GM12878 (cell line): ENCODE results near the gene LSM12. TPM values are rescaled to one million over a fixed set of nuclear protein-coding genes. Genes with fewer than 3 reads are reported as not detected.

Experiments used
- ATAC-seq: fragments of 200-7000 bp; cut with Tn5 transposase; 3 replicates; pipeline ENCODE4 v1.9.1; 2020; ENCODE audit warnings: mild to moderate bottlenecking, moderate library complexity
- BruUV-seq: library from RNA; stranded (reverse); fragments of 400-500 nt; replicated peaks from 2 replicates; lab custom pipeline; 2021; lab: Mats Ljungman, UMichigan
- CTCF ChIA-PET: fragments of 300-600 bp; sonication (Branson Sonifier 250); formaldehyde crosslinking; extraction: SDS; loops from one replicate; lab custom pipeline; 2021; ENCODE audit warnings: inconsistent platforms; lab: Yijun Ruan, JAX
- POLR2A ChIA-PET: fragments of 350-600 bp; formaldehyde crosslinking; extraction: SDS; loops from one replicate; lab custom pipeline; 2021; ENCODE audit warnings: inconsistent platforms; lab: Charles Lee
- RAD21 ChIA-PET: fragments of 300-600 bp; sonication (Branson Sonifier 250); formaldehyde crosslinking; loops from one replicate; lab custom pipeline; 2023; ENCODE audit warnings: antibody characterized with exemption; ENCODE audit not compliant: unreplicated experiment; lab: Charles Lee
- SMC1A ChIA-PET: fragments of 300-600 bp; sonication (Branson Sonifier 250); formaldehyde crosslinking; loops from one replicate; lab custom pipeline; 2023; ENCODE audit not compliant: unreplicated experiment, uncharacterized antibody; lab: Charles Lee
- DNase-seq: peaks from one replicate; pipeline ENCODE4 v3.0.0-alpha.2; 2011; ENCODE audit warnings: low read depth, low spot score
- FAIRE-seq: peaks from 3 replicates; lab custom pipeline; 2011; peaks lifted over from hg19 to GRCh38; lab: Jason Lieb, UNC
- H2AFZ ChIP-seq: 2 replicates; pipeline ENCODE4 v1.6.0; 2011; ENCODE audit warnings: low read depth, low read length, control low read depth; ENCODE audit not compliant: control insufficient read depth
- H3K27ac ChIP-seq: 2 replicates; pipeline ENCODE4 v1.5.1; 2011; ENCODE audit warnings: control low read depth; ENCODE audit not compliant: control insufficient read depth, insufficient read depth
- H3K27me3 ChIP-seq, 2 experiments: replicated peaks in 1 of 2; 2 replicates each; pipeline versions ENCODE4 v1.6.0 to v1.6.1; 2011; ENCODE audit warnings: low read length in 1 of 2; ENCODE audit not compliant: control insufficient read depth in 2 of 2, insufficient read depth in 2 of 2
- H3K36me3 ChIP-seq, 2 experiments: 2 replicates each; pipeline ENCODE4 v1.5.1; 2011; ENCODE audit warnings: low read length in 1 of 2; ENCODE audit not compliant: control insufficient read depth in 2 of 2, insufficient read depth in 2 of 2
- H3K4me1 ChIP-seq: 2 replicates; pipeline ENCODE4 v1.6.1; 2011; ENCODE audit warnings: mild to moderate bottlenecking, low read length, moderate library complexity, mixed read lengths; ENCODE audit not compliant: control insufficient read depth, insufficient read depth
- H3K4me2 ChIP-seq: 2 replicates; pipeline ENCODE4 v1.6.0; 2011; ENCODE audit warnings: control low read depth; ENCODE audit not compliant: control insufficient read depth, insufficient read depth
- H3K4me3 ChIP-seq: fragments of 200-600 bp; sonication (generic); 2 replicates; pipeline ENCODE4 v1.5.1; 2016
- H3K79me2 ChIP-seq: 2 replicates; pipeline ENCODE4 v1.6.0; 2011; ENCODE audit warnings: low read length; ENCODE audit not compliant: control insufficient read depth, insufficient read depth
- H3K9ac ChIP-seq: 2 replicates; pipeline ENCODE4 v1.8.0; 2011; ENCODE audit warnings: low read length, control low read depth, mixed read lengths; ENCODE audit not compliant: control insufficient read depth, insufficient read depth
- H3K9me3 ChIP-seq: replicated peaks from 3 replicates; pipeline ENCODE4 v1.5.1; 2011; ENCODE audit warnings: mild to moderate bottlenecking, low read length; ENCODE audit not compliant: control insufficient read depth, insufficient read depth
- H4K20me1 ChIP-seq: 2 replicates; pipeline ENCODE4 v1.6.0; 2011; ENCODE audit not compliant: control insufficient read depth, insufficient read depth
- FOXM1 ChIP-seq: IDR thresholded peaks from 2 replicates; pipeline ENCODE4 v1.6.1; 2012; ENCODE audit warnings: low read depth, mild to moderate bottlenecking, inconsistent platforms, low read length, moderate library complexity
- RB1 ChIP-seq: fragments of 450-650 bp; formaldehyde crosslinking; IDR thresholded peaks from 2 replicates; pipeline ENCODE4 v1.6.1; 2017; ENCODE audit warnings: mild to moderate bottlenecking, borderline replicate concordance
- SKIL ChIP-seq: fragments of 450-650 bp; IDR thresholded peaks from 2 replicates; pipeline ENCODE4 v1.6.1; 2017; ENCODE audit warnings: mild to moderate bottlenecking, low read depth, inconsistent platforms; ENCODE audit not compliant: poor library complexity, severe bottlenecking
- SP1 ChIP-seq: IDR thresholded peaks from one replicate; pipeline ENCODE4 v1.6.1; 2011; ENCODE audit warnings: low read depth, low read length
- SREBF2 ChIP-seq: IDR thresholded peaks from 2 replicates; pipeline ENCODE4 v1.6.1; 2012; ENCODE audit warnings: mild to moderate bottlenecking, low read length
- ZNF274 ChIP-seq: IDR thresholded peaks from one replicate; pipeline ENCODE4 v1.8.0; 2011; ENCODE audit not compliant: insufficient read length, insufficient read depth
- ZSCAN29 ChIP-seq: fragments of 450-650 bp; IDR thresholded peaks from 2 replicates; pipeline ENCODE4 v1.6.1; 2017; ENCODE audit warnings: mild to moderate bottlenecking, moderate library complexity
- WGBS: methylation state at CpG from one replicate; pipeline ENCODE4 v1.1.6; 2016; ENCODE audit warnings: low lambda C conversion rate; ENCODE audit not compliant: insufficient replicate concordance, insufficient coverage; ENCODE audit errors: missing lambda C conversion rate; 5-methylcytosine and 5-hydroxymethylcytosine counted together
- in situ Hi-C: fragments of 300-500 bp; cut with MboI; formaldehyde crosslinking; loops from 9 replicates; pipeline ENCODE4 v1.14.3; 2018; ENCODE audit warnings: mixed read lengths
- intact Hi-C: fragments of 100-400 bp; cut with micrococcal nuclease; formaldehyde crosslinking; loops from one replicate; pipeline ENCODE4 v1.14.2; 2022; ENCODE audit not compliant: unreplicated experiment
- polyA plus RNA-seq, 11 experiments: library from polyadenylated mRNA; depleted of rRNA in 4 of 11; unstranded in 6 of 11; stranded (reverse) in 5 of 11; fragments of >200 nt; fragmentation: Nextera tagmentation in 4 of 11; fragmentation: Illumina TruSeq in 1 of 11; extraction: Ambion mirVana in 4 of 11; extraction: Trizol in 1 of 11; gene quantifications; 1 replicate in 1 of 11; 2 replicates in 10 of 11; pipeline versions ENCODE4 v1.2.1 to v1.2.3, GENCODE V29; 2011 to 2016; ENCODE audit warnings: inconsistent platforms in 2 of 11, missing spikeins in 2 of 11, low read depth in 1 of 11
- total RNA-seq, 4 experiments: library from RNA; depleted of rRNA in 3 of 4; stranded (reverse); fragments of >200 nt in 3 of 4; fragmentation: Illumina TruSeq in 1 of 4; extraction: Trizol in 1 of 4; gene quantifications; 2 replicates each; pipeline versions ENCODE4 v1.2.1 to v1.2.3, GENCODE V29; 2013 to 2021

Gene LSM12
- total and polyA plus RNA-seq, 10 of the 15 experiments (the other 5 are each of a cell fraction or from before 2014, with no cell fraction given), result 51.1 to 206 (median 70.8) TPM

- ChIA-PET SMC1A (no interaction called here), RAD21 (no interaction called here), POLR2A (interaction anchor here (0.5 kb wide), 1 partner anchor 943 kb away, joined by 3 read pairs; no protein-coding TSS in a partner anchor), CTCF (interaction anchor here (0.9 to 2.3 kb wide), 3 partner anchors 33 to 86 kb away, joined by 3 to 16 read pairs (median 4); partner anchors contain the start of gene HDAC5)
- ATAC-seq, result no peak
- WGBS, result 88% methylated on average over 21 of the region's 21 CpGs
- Histone ChIP-seq H3K79me2 (no peaks in the 10 kb centered on the region), H2AFZ (no peak overlapping the region), H3K4me3 (no peak overlapping the region), H3K9me3 (no peaks in the 10 kb centered on the region), H3K36me3 (peaks cover 17 to 37% of the 10 kb centered on the region in 2 experiments; a peak in 3 of 4 replicates), H3K4me2 (no peak overlapping the region), H3K9ac (no peak overlapping the region), H3K4me1 (no peaks in the 10 kb centered on the region), H3K27ac (no peak overlapping the region), H4K20me1 (no peaks in the 10 kb centered on the region; the same call in 1 of the 2 replicates), H3K27me3 (no peaks in the 10 kb centered on the region)
- DNase-seq, result no peak
- intact Hi-C loops, result no loop called here
- in situ Hi-C loops, result no loop called here
- TF ChIP-seq RB1, result no peak
- TF ChIP-seq ZSCAN29, result no peak
- no peak for TF ChIP-seq ZNF274
- TF ChIP-seq SP1, result no peak
- no peak for TF ChIP-seq FOXM1
- TF ChIP-seq SREBF2, result no peak
- TF ChIP-seq SKIL, result no peak
- no peak for FAIRE-seq
- TSS peak; percentile 39 for BruUV-seq
Observed at GRCh38 chr17:44082256-44082927, 15.9 kb upstream of the LSM12 start.
